Measurements from ENCODE around the gene PRKAB1. TPM values are rescaled to one million over a fixed set of nuclear protein-coding genes. Genes with fewer than 3 reads are reported as not detected.

PRKAB1 gene
- total RNA-seq, 1 experiment from 2014 or later: 32.3 TPM

DNA sequence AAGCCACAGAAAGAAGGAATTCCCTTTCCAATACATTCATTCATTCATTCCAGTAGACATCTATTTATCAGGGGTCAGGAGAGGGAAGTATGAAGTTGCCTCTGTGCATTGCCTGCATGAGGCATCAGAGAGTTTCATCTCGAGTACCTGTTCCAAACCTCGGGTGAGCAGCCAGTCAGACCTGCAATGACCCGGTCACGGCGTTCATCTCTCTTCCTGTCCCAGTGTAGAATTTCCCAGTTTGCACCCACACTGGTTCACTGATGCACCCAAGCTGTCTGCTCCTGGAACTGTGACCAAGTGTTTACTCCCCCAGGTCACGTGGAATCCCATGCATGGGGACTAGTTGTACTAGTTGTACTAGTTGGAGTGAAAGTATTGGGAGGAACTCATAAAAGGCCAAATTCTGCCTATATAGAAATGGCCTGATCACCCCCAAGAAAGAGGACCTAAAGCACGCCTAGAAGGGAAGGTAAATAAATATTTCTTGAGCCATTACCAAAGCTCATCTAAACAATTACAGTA is 22.3 kb upstream of the PRKAB1 start:
- H3K27ac Mint-ChIP-seq: no peak overlapping the region
- H3K4me1 Mint-ChIP-seq: no peaks in the 10 kb centered on the region
- H3K4me3 Mint-ChIP-seq: no peak overlapping the region
- DNase-seq (ENCODE audit: low spot score): no peak
- no peak for ATAC-seq
- CTCF ChIA-PET: no interaction called here
- H3K36me3 Mint-ChIP-seq: no peaks in the 10 kb centered on the region
- H3K27me3 Mint-ChIP-seq (ENCODE audit: low read depth): peaks cover 4% of the 10 kb centered on the region; the same call in 1 of the 2 replicates
- TF ChIP-seq MLX (CRISPR knock-in tag; IDR thresholded peaks at IDR 0.05) (no peak), ZNF317 (CRISPR knock-in tag; IDR thresholded peaks at IDR 0.05; ENCODE audit: borderline replicate concordance, low read depth) (no peak), SMAD4 (CRISPR knock-in tag; IDR thresholded peaks at IDR 0.05) (no peak)
- POLR2A ChIA-PET: no interaction called here
- peaks cover 14% of the 10 kb centered on the region for H3K9me3 Mint-ChIP-seq

DNA sequence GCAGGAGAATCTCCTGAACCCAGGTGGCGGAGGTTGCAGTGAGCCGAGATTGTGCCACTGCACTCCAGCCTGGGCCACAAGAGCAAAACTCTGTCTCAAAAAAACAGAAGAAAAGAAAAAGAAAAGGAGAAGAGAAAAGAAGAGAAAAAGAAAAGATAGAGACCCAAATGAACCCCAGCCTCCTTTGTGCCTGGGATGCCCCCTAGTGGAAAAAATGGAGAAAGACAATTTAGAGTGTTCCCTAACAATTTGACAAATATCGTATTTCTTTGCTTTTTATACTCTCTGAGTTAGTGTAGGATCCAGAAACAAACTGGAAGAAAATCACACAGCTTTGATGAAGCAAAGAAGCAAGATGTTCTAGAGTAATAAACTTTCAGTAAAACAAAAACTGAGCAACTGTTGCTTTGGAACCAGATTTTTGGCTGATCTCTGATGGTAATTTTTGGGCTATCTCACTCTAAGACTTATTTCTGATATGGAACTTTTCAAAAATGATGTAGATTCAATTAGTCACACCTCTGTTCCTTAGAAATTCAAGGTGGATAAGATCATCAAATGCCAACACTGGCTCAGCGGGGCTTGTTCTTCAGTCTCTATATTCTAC is 18.6 kb upstream of the PRKAB1 start:
- Mint-ChIP-seq H3K27me3 (ENCODE audit: low read depth) (peaks cover 4% of the 10 kb centered on the region; the same call in 1 of the 2 replicates), H3K9me3 (peaks cover 41% of the 10 kb centered on the region), H3K4me3 (no peak overlapping the region), H3K36me3 (peaks cover 11% of the 10 kb centered on the region), H3K4me1 (no peaks in the 10 kb centered on the region), H3K27ac (no peak overlapping the region)
- no peak for TF ChIP-seq ZBTB43 (CRISPR knock-in tag; IDR thresholded peaks at IDR 0.05)
- TF ChIP-seq, protein P1, sequence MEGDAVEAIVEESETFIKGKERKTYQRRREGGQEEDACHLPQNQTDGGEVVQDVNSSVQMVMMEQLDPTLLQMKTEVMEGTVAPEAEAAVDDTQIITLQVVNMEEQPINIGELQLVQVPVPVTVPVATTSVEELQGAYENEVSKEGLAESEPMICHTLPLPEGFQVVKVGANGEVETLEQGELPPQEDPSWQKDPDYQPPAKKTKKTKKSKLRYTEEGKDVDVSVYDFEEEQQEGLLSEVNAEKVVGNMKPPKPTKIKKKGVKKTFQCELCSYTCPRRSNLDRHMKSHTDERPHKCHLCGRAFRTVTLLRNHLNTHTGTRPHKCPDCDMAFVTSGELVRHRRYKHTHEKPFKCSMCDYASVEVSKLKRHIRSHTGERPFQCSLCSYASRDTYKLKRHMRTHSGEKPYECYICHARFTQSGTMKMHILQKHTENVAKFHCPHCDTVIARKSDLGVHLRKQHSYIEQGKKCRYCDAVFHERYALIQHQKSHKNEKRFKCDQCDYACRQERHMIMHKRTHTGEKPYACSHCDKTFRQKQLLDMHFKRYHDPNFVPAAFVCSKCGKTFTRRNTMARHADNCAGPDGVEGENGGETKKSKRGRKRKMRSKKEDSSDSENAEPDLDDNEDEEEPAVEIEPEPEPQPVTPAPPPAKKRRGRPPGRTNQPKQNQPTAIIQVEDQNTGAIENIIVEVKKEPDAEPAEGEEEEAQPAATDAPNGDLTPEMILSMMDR (IDR thresholded peaks at IDR 0.05): peak; percentile 85
- DNase-seq (ENCODE audit: low spot score) (no peak), ATAC-seq (no peak)
- CTCF ChIA-PET: interaction anchor here (0.6 to 1.9 kb wide), 9 partner anchors 9 to 712 kb away, joined by 3 to 8 read pairs (median 5); partner anchors contain the start of gene PRKAB1
- POLR2A ChIA-PET: interaction anchor here (0.6 kb wide), 2 partner anchors 17 to 531 kb away, joined by 3 to 4 read pairs; no protein-coding TSS in a partner anchor

GRCh38 chr12:119652665-119653064 is 15.3 kb upstream of the PRKAB1 start:
- ChIA-PET POLR2A (no interaction called here), CTCF (interaction anchor here (3.5 kb wide), 1 partner anchor 10 kb away, joined by 30 read pairs; no protein-coding TSS in a partner anchor)
- DNase-seq (ENCODE audit: low spot score) (no peak), ATAC-seq (no peak)
- Mint-ChIP-seq H3K27me3 (ENCODE audit: low read depth) (peaks cover 4% of the 10 kb centered on the region; the same call in 1 of the 2 replicates), H3K36me3 (peaks cover 11% of the 10 kb centered on the region), H3K4me3 (no peak overlapping the region), H3K27ac (no peak overlapping the region), H3K9me3 (peaks cover 36% of the 10 kb centered on the region), H3K4me1 (no peaks in the 10 kb centered on the region)
- TF ChIP-seq, protein P2, sequence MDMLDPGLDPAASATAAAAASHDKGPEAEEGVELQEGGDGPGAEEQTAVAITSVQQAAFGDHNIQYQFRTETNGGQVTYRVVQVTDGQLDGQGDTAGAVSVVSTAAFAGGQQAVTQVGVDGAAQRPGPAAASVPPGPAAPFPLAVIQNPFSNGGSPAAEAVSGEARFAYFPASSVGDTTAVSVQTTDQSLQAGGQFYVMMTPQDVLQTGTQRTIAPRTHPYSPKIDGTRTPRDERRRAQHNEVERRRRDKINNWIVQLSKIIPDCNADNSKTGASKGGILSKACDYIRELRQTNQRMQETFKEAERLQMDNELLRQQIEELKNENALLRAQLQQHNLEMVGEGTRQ (CRISPR knock-in tag; IDR thresholded peaks at IDR 0.05): no peak
- TF ChIP-seq, protein P3, sequence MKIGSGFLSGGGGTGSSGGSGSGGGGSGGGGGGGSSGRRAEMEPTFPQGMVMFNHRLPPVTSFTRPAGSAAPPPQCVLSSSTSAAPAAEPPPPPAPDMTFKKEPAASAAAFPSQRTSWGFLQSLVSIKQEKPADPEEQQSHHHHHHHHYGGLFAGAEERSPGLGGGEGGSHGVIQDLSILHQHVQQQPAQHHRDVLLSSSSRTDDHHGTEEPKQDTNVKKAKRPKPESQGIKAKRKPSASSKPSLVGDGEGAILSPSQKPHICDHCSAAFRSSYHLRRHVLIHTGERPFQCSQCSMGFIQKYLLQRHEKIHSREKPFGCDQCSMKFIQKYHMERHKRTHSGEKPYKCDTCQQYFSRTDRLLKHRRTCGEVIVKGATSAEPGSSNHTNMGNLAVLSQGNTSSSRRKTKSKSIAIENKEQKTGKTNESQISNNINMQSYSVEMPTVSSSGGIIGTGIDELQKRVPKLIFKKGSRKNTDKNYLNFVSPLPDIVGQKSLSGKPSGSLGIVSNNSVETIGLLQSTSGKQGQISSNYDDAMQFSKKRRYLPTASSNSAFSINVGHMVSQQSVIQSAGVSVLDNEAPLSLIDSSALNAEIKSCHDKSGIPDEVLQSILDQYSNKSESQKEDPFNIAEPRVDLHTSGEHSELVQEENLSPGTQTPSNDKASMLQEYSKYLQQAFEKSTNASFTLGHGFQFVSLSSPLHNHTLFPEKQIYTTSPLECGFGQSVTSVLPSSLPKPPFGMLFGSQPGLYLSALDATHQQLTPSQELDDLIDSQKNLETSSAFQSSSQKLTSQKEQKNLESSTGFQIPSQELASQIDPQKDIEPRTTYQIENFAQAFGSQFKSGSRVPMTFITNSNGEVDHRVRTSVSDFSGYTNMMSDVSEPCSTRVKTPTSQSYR (CRISPR knock-in tag; IDR thresholded peaks at IDR 0.05): no peak
- no peak for TF ChIP-seq TCF7 (CRISPR knock-in tag; IDR thresholded peaks at IDR 0.05; ENCODE audit: low read depth)
- TF ChIP-seq ERG (CRISPR knock-in tag; IDR thresholded peaks at IDR 0.05): no peak
- TF ChIP-seq KAT7 (CRISPR knock-in tag; IDR thresholded peaks at IDR 0.05; ENCODE audit: borderline replicate concordance): no peak
- TF ChIP-seq RORB (CRISPR knock-in tag; IDR thresholded peaks at IDR 0.05): no peak
- TF ChIP-seq NFE2L1 (CRISPR knock-in tag; IDR thresholded peaks at IDR 0.05): no peak
- no peak for TF ChIP-seq CREB1 (CRISPR knock-in tag; IDR thresholded peaks at IDR 0.05)
- TF ChIP-seq HMGA2 (CRISPR knock-in tag; IDR thresholded peaks at IDR 0.05): no peak
- no peak for TF ChIP-seq AFF4 (CRISPR knock-in tag; IDR thresholded peaks at IDR 0.05; ENCODE audit: borderline replicate concordance)
- no peak for TF ChIP-seq FOXJ3 (CRISPR knock-in tag; IDR thresholded peaks at IDR 0.05; ENCODE audit: borderline replicate concordance)
